Lower leg skin (tissue), 3 donors: ENCODE measurements around the gene PHTF2.

Experiments used
- CTCF ChIP-seq, 3 donors: fragments of 450-650 bp; IDR thresholded peaks; one replicate each; pipeline ENCODE4 v1.5.1; 2016; ENCODE audit warnings: antibody characterized with exemption in 3 of 3, mild to moderate bottlenecking in 3 of 3, moderate library complexity in 2 of 3
- POLR2A ChIP-seq, 2 donors: fragments of 450-650 bp; IDR thresholded peaks; one replicate each; pipeline ENCODE4 v1.6.1; 2016 to 2017; ENCODE audit warnings: antibody characterized with exemption in 2 of 2, mild to moderate bottlenecking in 1 of 2, moderate library complexity in 1 of 2

- no peak for TF ChIP-seq POLR2A (IDR thresholded peaks at IDR 0.05)
- TF ChIP-seq CTCF (IDR thresholded peaks at IDR 0.05) = no peak
Measured at GRCh38 chr7:77859343-77859742, 60.8 kb downstream of the PHTF2 start.
